Breast epithelium (tissue), 3 donors: ENCODE measurements around the gene HOXA6.

Source experiments
- CTCF ChIP-seq, 3 donors: fragments of 450-650 bp; IDR thresholded peaks; one replicate each; pipeline ENCODE4 v1.5.1; 2016 to 2017; ENCODE audit warnings: antibody characterized with exemption in 3 of 3, mild to moderate bottlenecking in 3 of 3, moderate library complexity in 3 of 3
- POLR2A ChIP-seq: fragments of 450-650 bp; IDR thresholded peaks from one replicate; pipeline ENCODE4 v1.6.1; 2016; ENCODE audit warnings: antibody characterized with exemption, mild to moderate bottlenecking, moderate library complexity

GRCh38 chr7:27099453-27100370 is 47.9 kb downstream of the HOXA6 start:
- TF ChIP-seq CTCF (IDR thresholded peaks at IDR 0.05) (no peak), POLR2A (no peak)
